SK-N-SH (cell line): Measurements from ENCODE around the gene TXNDC12. TPM values are rescaled to one million over a fixed set of nuclear protein-coding genes. Genes with fewer than 3 reads are reported as not detected.

Source experiments
- CTCF ChIA-PET: fragments of 300-600, 350-600 bp; formaldehyde crosslinking; extraction: SDS; loops from one replicate; lab custom pipeline; 2021; lab: Yijun Ruan, JAX
- POLR2A ChIA-PET: fragments of 350-600 bp; sonication (Branson Sonifier 250); formaldehyde crosslinking; extraction: SDS; loops from one replicate; lab custom pipeline; 2020; ENCODE audit warnings: antibody characterized with exemption, inconsistent platforms; lab: Yijun Ruan, JAX
- DNase-seq: peaks from one replicate; pipeline ENCODE4 v3.0.0; 2012
- H2AFZ ChIP-seq: fragments of 200-600 bp; sonication (generic); 2 replicates; pipeline ENCODE4 v1.8.1; 2016; ENCODE audit warnings: antibody characterized with exemption, mild to moderate bottlenecking, low read depth
- H3F3A ChIP-seq: fragments of 200-600 bp; sonication (generic); replicated peaks from 2 replicates; pipeline ENCODE3; 2016; ENCODE audit warnings: antibody characterized with exemption, mild to moderate bottlenecking; ENCODE audit not compliant: insufficient read depth
- H3K27ac ChIP-seq, 2 experiments: fragments of 200-500 bp in 1 of 2; fragments of 200-600 bp in 1 of 2; sonication (Bioruptor generic) in 1 of 2; sonication (generic), shearing (Covaris generic) in 1 of 2; 2 replicates each; pipeline versions ENCODE4 v1.5.1 to v1.6.1; 2014 to 2016; ENCODE audit warnings: low read depth in 2 of 2, inconsistent platforms in 1 of 2, low read length in 1 of 2, mild to moderate bottlenecking in 1 of 2, mixed read lengths in 1 of 2
- H3K27me3 ChIP-seq: fragments of 200-600 bp; sonication (generic), shearing (Covaris generic); 2 replicates; pipeline ENCODE4 v1.6.1; 2016; ENCODE audit warnings: mixed run types; ENCODE audit not compliant: insufficient read depth
- H3K36me3 ChIP-seq, 2 experiments: fragments of 200-500 bp in 1 of 2; fragments of 200-600 bp in 1 of 2; sonication (Bioruptor generic) in 1 of 2; sonication (generic) in 1 of 2; replicated peaks in 1 of 2; 2 replicates each; pipeline versions ENCODE3 to v1.5.1; 2014 to 2016; ENCODE audit warnings: low read length in 1 of 2, mild to moderate bottlenecking in 1 of 2; ENCODE audit not compliant: insufficient read depth in 2 of 2, control insufficient read depth in 1 of 2
- H3K4me1 ChIP-seq, 2 experiments: fragments of 200-500 bp in 1 of 2; fragments of 200-600 bp in 1 of 2; sonication (Bioruptor generic) in 1 of 2; sonication (generic), shearing (Covaris generic) in 1 of 2; 2 replicates each; pipeline versions ENCODE4 v1.5.1 to v1.6.1; 2014 to 2016; ENCODE audit warnings: low read depth in 1 of 2, low read length in 1 of 2, mixed run types in 1 of 2; ENCODE audit not compliant: insufficient read depth in 2 of 2, control insufficient read depth in 1 of 2
- H3K4me2 ChIP-seq: fragments of 200-600 bp; sonication (generic), shearing (Covaris generic); 2 replicates; pipeline ENCODE4 v1.6.1; 2017; ENCODE audit warnings: mixed run types
- H3K4me3 ChIP-seq, 2 experiments: fragments of 200-500 bp in 1 of 2; fragments of 200-600 bp in 1 of 2; sonication (Bioruptor generic) in 1 of 2; sonication (generic), shearing (Covaris generic) in 1 of 2; 2 replicates each; pipeline versions ENCODE4 v1.5.1 to v1.8.1; 2014 to 2016; ENCODE audit warnings: low read depth in 2 of 2, inconsistent platforms in 1 of 2, low read length in 1 of 2, mild to moderate bottlenecking in 1 of 2, mixed read lengths in 1 of 2, moderate library complexity in 1 of 2
- H3K79me2 ChIP-seq: fragments of 200-600 bp; sonication (generic); 2 replicates; pipeline ENCODE4 v1.8.1; 2017; ENCODE audit warnings: mild to moderate bottlenecking; ENCODE audit not compliant: insufficient read depth
- H3K9ac ChIP-seq: fragments of 200-600 bp; sonication (generic); 2 replicates; pipeline ENCODE4 v1.6.1; 2017; ENCODE audit warnings: mixed run types
- H3K9me2 ChIP-seq: fragments of 200-600 bp; sonication (generic); 2 replicates; pipeline ENCODE4 v1.6.1; 2017; ENCODE audit warnings: mixed run types
- H3K9me3 ChIP-seq: fragments of 200-600 bp; sonication (generic); 2 replicates; pipeline ENCODE4 v1.6.1; 2017; ENCODE audit warnings: mixed run types, mild to moderate bottlenecking, moderate library complexity
- H4K20me1 ChIP-seq: fragments of 200-600 bp; sonication (generic); 2 replicates; pipeline ENCODE4 v1.6.1; 2017; ENCODE audit warnings: mild to moderate bottlenecking, mixed run types; ENCODE audit not compliant: insufficient read depth
- CTCF ChIP-seq: fragments of 200-600 bp; sonication (generic); IDR thresholded peaks from 2 replicates; pipeline ENCODE4 v1.6.1; 2017; ENCODE audit warnings: antibody characterized with exemption, mild to moderate bottlenecking, moderate library complexity
- ELF1 ChIP-seq: IDR thresholded peaks from 2 replicates; pipeline ENCODE4 v1.4.0; 2012
- FOSL2 ChIP-seq: IDR thresholded peaks from 2 replicates; pipeline ENCODE4 v1.4.0; 2012; ENCODE audit warnings: low read depth, mild to moderate bottlenecking, moderate library complexity, borderline replicate concordance
- GABPA ChIP-seq: IDR thresholded peaks from 2 replicates; pipeline ENCODE4 v1.4.0; 2012; ENCODE audit warnings: low read depth, mild to moderate bottlenecking
- GATA2 ChIP-seq: sonication (generic); formaldehyde crosslinking; IDR thresholded peaks from 2 replicates; pipeline ENCODE4 v1.5.0; 2020; ENCODE audit warnings: mild to moderate bottlenecking, missing genetic modification reagents
- IRF3 ChIP-seq: fragments of 150-350 bp; IDR thresholded peaks from 2 replicates; pipeline ENCODE4 v1.6.1; 2016; ENCODE audit warnings: mild to moderate bottlenecking, low read depth, low read length
- JUND ChIP-seq: IDR thresholded peaks from 2 replicates; pipeline ENCODE4 v1.4.0; 2012
- MXI1 ChIP-seq: IDR thresholded peaks from 2 replicates; pipeline ENCODE4 v1.6.1; 2012; ENCODE audit warnings: mild to moderate bottlenecking, low read depth, low read length, improper control_type of control experiment
- NFIC ChIP-seq: IDR thresholded peaks from 2 replicates; pipeline ENCODE4 v1.4.0; 2012; ENCODE audit warnings: borderline replicate concordance
- NRF1 ChIP-seq: IDR thresholded peaks from 2 replicates; pipeline ENCODE4 v1.6.1; 2012; ENCODE audit warnings: low read depth, mild to moderate bottlenecking, low read length
- RAD21 ChIP-seq: IDR thresholded peaks from 2 replicates; pipeline ENCODE4 v1.6.1; 2012; ENCODE audit warnings: mild to moderate bottlenecking, low read length
- RCOR1 ChIP-seq: fragments of 150-350 bp; IDR thresholded peaks from 2 replicates; pipeline ENCODE4 v1.6.1; 2017; ENCODE audit warnings: antibody characterized with exemption, low read length
- REST ChIP-seq: IDR thresholded peaks from 2 replicates; pipeline ENCODE4 v1.6.1; 2012; ENCODE audit warnings: mild to moderate bottlenecking, low read depth, low read length, moderate library complexity
- RXRA ChIP-seq: IDR thresholded peaks from 2 replicates; pipeline ENCODE4 v1.4.0; 2012; ENCODE audit warnings: low read depth, mild to moderate bottlenecking, borderline replicate concordance
- TAF1 ChIP-seq: IDR thresholded peaks from 2 replicates; pipeline ENCODE4 v1.6.1; 2012; ENCODE audit warnings: low read depth, mild to moderate bottlenecking, low read length, moderate library complexity, borderline replicate concordance
- TCF12 ChIP-seq: IDR thresholded peaks from 2 replicates; pipeline ENCODE4 v1.4.0; 2012
- YY1 ChIP-seq: IDR thresholded peaks from 2 replicates; pipeline ENCODE4 v1.4.0; 2012; ENCODE audit warnings: low read depth, mild to moderate bottlenecking
- ZBTB33 ChIP-seq: IDR thresholded peaks from 2 replicates; pipeline ENCODE4 v1.4.0; 2012; ENCODE audit warnings: low read depth, borderline replicate concordance
- WGBS: methylation state at CpG from one replicate; pipeline ENCODE4 v1.1.6; 2017; ENCODE audit warnings: low lambda C conversion rate; 5-methylcytosine and 5-hydroxymethylcytosine counted together
- polyA plus RNA-seq, 3 experiments: library from polyadenylated mRNA; depleted of rRNA; stranded (reverse); fragments of >200 nt; gene quantifications; 2 replicates each; pipeline ENCODE4 v1.2.3, GENCODE V29; 2012
- TF ChIP-seq, protein P1 (sequence below): IDR thresholded peaks from 2 replicates; pipeline ENCODE4 v1.4.0; 2012; ENCODE audit warnings: low read depth, borderline replicate concordance
- TF ChIP-seq, protein P2 (sequence below): fragments of 150-350 bp; IDR thresholded peaks from 2 replicates; pipeline ENCODE4 v1.6.1; 2017; ENCODE audit warnings: antibody characterized with exemption, low read length, low read depth, borderline replicate concordance

TXNDC12 gene
- polyA plus RNA-seq, 1 of the 3 experiments (the other 2 are of a cell fraction), result 37.2 TPM

DNA sequence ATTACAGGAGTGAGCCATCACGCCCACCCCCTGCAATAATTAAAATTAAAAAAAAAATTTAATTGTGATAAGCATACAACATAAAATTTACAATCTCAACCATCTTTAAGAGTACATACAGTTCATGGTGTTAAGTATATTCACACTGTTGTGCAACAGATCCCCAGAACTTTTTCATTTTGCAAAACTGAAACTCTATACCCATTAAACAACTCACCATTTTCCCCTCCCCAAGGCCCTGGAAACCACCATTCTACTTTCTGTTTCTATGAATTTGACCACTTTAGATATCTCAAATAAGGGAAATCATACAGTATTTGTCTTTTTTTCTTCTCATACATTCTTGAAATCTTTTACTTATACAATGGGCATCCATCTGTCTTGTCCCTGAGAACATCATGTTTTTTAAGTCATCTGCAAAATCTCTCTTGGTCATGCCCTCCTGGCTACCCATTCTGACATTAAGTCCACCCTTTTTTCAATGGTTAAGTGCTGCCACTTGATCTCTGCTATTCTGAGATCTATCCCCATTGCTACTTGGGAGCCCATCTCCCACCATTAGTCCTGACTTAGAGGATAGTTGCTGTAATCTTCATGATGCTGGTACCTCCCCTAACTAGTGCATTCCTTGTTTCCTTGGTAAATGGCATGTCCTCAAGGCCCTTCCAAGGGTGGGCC, 47.5 kb upstream of the TXNDC12 start:
- ChIA-PET CTCF (no interaction called here), POLR2A (no interaction called here)
- TF ChIP-seq REST (no peak), ELF1 (no peak), JUND (no peak), TAF1 (no peak), YY1 (no peak), RAD21 (no peak), GATA2 (CRISPR knock-in tag) (no peak), CTCF (no peak), ZBTB33 (no peak), GABPA (no peak), RCOR1 (no peak), FOSL2 (no peak), TCF12 (no peak), IRF3 (no peak), MXI1 (no peak), NRF1 (no peak), NFIC (no peak), RXRA (no peak)
- TF ChIP-seq, protein P1, sequence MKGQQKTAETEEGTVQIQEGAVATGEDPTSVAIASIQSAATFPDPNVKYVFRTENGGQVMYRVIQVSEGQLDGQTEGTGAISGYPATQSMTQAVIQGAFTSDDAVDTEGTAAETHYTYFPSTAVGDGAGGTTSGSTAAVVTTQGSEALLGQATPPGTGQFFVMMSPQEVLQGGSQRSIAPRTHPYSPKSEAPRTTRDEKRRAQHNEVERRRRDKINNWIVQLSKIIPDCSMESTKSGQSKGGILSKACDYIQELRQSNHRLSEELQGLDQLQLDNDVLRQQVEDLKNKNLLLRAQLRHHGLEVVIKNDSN, result no peak
- TF ChIP-seq, protein P2, sequence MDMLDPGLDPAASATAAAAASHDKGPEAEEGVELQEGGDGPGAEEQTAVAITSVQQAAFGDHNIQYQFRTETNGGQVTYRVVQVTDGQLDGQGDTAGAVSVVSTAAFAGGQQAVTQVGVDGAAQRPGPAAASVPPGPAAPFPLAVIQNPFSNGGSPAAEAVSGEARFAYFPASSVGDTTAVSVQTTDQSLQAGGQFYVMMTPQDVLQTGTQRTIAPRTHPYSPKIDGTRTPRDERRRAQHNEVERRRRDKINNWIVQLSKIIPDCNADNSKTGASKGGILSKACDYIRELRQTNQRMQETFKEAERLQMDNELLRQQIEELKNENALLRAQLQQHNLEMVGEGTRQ, result no peak
- no peak overlapping the region for H3K4me3 ChIP-seq
- H3K9me2 ChIP-seq, result no peaks in the 10 kb centered on the region
- H4K20me1 ChIP-seq, result no peaks in the 10 kb centered on the region
- H3K4me1 ChIP-seq, result no peaks in the 10 kb centered on the region
- no peak overlapping the region for H3K4me2 ChIP-seq
- no peak overlapping the region for H3K27ac ChIP-seq
- no peak overlapping the region for H3K9ac ChIP-seq
- no peaks in the 10 kb centered on the region for H3K27me3 ChIP-seq
- no peak overlapping the region for H2AFZ ChIP-seq
- no peaks in the 10 kb centered on the region for H3K36me3 ChIP-seq
- no peak for DNase-seq
- no peaks in the 10 kb centered on the region for H3K79me2 ChIP-seq
- WGBS, result 97% methylated on average over 1 of the region's 1 CpG
- H3F3A ChIP-seq, result no peaks in the 10 kb centered on the region
- H3K9me3 ChIP-seq, result no peaks in the 10 kb centered on the region
